Natural killer cell (primary cell): Measurements from ENCODE around the gene SETD3. TPM values are rescaled to one million over a fixed set of nuclear protein-coding genes. Genes with fewer than 3 reads are reported as not detected.

Source experiments
- ATAC-seq, 3 donors: fragments of 150-1000 bp in 2 of 3; fragments of 200-7000 bp in 1 of 3; cut with Tn5 transposase; 1 replicate in 1 of 3; 2 replicates in 2 of 3; pipeline ENCODE4 v1.10.0; 2021; ENCODE audit warnings: mild to moderate bottlenecking in 2 of 3, moderate library complexity in 2 of 3
- DNase-seq, 2 donors: peaks; one replicate each; pipeline versions ENCODE4 v3.0.0 to v3.0.0-alpha.2; 2013 to 2021; ENCODE audit warnings: mixed read lengths in 1 of 2
- H3K27ac ChIP-seq: one replicate; pipeline ENCODE4 v1.5.1; 2013; ENCODE audit warnings: mild to moderate bottlenecking, low read length
- H3K27me3 ChIP-seq: one replicate; pipeline ENCODE4 v1.6.1; 2013; ENCODE audit warnings: low read length; ENCODE audit not compliant: control insufficient read depth, insufficient read depth
- H3K36me3 ChIP-seq: one replicate; pipeline ENCODE4 v1.6.1; 2013; ENCODE audit warnings: low read length; ENCODE audit not compliant: control insufficient read depth, insufficient read depth
- H3K4me1 ChIP-seq: one replicate; pipeline ENCODE4 v1.6.1; 2013; ENCODE audit warnings: low read length; ENCODE audit not compliant: control insufficient read depth, insufficient read depth
- H3K4me3 ChIP-seq: one replicate; pipeline ENCODE4 v1.5.1; 2013; ENCODE audit warnings: low read length
- H3K9me3 ChIP-seq: one replicate; pipeline ENCODE4 v1.6.1; 2013; ENCODE audit warnings: low read length; ENCODE audit not compliant: control insufficient read depth, insufficient read depth
- H3K27ac Mint-ChIP-seq, 2 donors: one replicate each; pipeline ENCODE4 v1.8.0; 2022; ENCODE audit warnings: mild to moderate bottlenecking in 2 of 2, mixed read lengths in 2 of 2, moderate library complexity in 1 of 2
- H3K27me3 Mint-ChIP-seq, 2 donors: one replicate each; pipeline ENCODE4 v1.8.0; 2022; ENCODE audit warnings: low read depth in 2 of 2, mixed read lengths in 2 of 2
- H3K36me3 Mint-ChIP-seq: one replicate; pipeline ENCODE4 v1.8.0; 2022; ENCODE audit warnings: mixed read lengths
- H3K4me1 Mint-ChIP-seq, 2 donors: one replicate each; pipeline ENCODE4 v1.8.0; 2022; ENCODE audit warnings: mixed read lengths in 2 of 2
- H3K4me3 Mint-ChIP-seq: one replicate; pipeline ENCODE4 v1.8.0; 2022; ENCODE audit warnings: mild to moderate bottlenecking, moderate library complexity, mixed read lengths
- H3K9me3 Mint-ChIP-seq, 2 donors: one replicate each; pipeline ENCODE4 v1.8.0; 2022; ENCODE audit warnings: mixed read lengths in 2 of 2
- CTCF ChIP-seq: fragments of 200-600 bp; IDR thresholded peaks from one replicate; pipeline ENCODE4 v1.8.0; 2022; ENCODE audit warnings: antibody characterized with exemption
- WGBS: methylation state at CpG from one replicate; pipeline ENCODE4 v1.1.7; 2013; ENCODE audit warnings: missing lambda C conversion rate; ENCODE audit not compliant: insufficient coverage; 5-methylcytosine and 5-hydroxymethylcytosine counted together
- intact Hi-C: fragments of 100-400 bp; cut with micrococcal nuclease; formaldehyde crosslinking; loops from one replicate; pipeline ENCODE4 v1.14.2; 2022
- total RNA-seq, 4 donors: library from RNA; stranded (reverse); fragments of 120-200 nt in 1 of 4; gene quantifications; one replicate each; pipeline versions ENCODE4 v1.2.3 to v1.2.4, GENCODE V29; 2013 to 2022

SETD3 gene
- total RNA-seq, 3 donors from 2014 or later (not counting 1 experiment from before 2014, with no cell fraction given), result 111 to 160 (median 137) TPM

GRCh38 chr14:99506276-99506675 lies 25.6 kb upstream of the SETD3 start:
- Histone ChIP-seq H3K27me3 (no peaks in the 10 kb centered on the region), H3K4me3 (no peak overlapping the region), H3K27ac (no peak overlapping the region), H3K36me3 (peaks cover 89% of the 10 kb centered on the region), H3K4me1 (no peaks in the 10 kb centered on the region), H3K9me3 (no peaks in the 10 kb centered on the region)
- H3K36me3 Mint-ChIP-seq, result peaks cover 27% of the 10 kb centered on the region
- DNase-seq (no peak), ATAC-seq (no peak)
- WGBS, result 95% methylated on average over 6 of the region's 6 CpGs
- H3K9me3 Mint-ChIP-seq, result no peaks in the 10 kb centered on the region
- intact Hi-C loops, result no loop called here
- H3K4me1 Mint-ChIP-seq, result no peaks in the 10 kb centered on the region
- H3K27ac Mint-ChIP-seq, result no peak overlapping the region
- H3K27me3 Mint-ChIP-seq, result no peaks in the 10 kb centered on the region
- no peak overlapping the region for H3K4me3 Mint-ChIP-seq
- no peak for TF ChIP-seq CTCF

- Histone ChIP-seq H3K4me1 (no peaks in the 10 kb centered on the region), H3K27ac (no peak overlapping the region), H3K27me3 (no peaks in the 10 kb centered on the region), H3K9me3 (no peaks in the 10 kb centered on the region), H3K36me3 (peaks cover 96% of the 10 kb centered on the region), H3K4me3 (no peak overlapping the region)
- WGBS, result 97% methylated on average over 5 of the region's 5 CpGs
- Mint-ChIP-seq H3K4me1 (no peaks in the 10 kb centered on the region), H3K27me3 (no peaks in the 10 kb centered on the region), H3K4me3 (no peak overlapping the region), H3K27ac (peak overlapping the region in 1 of 2 donors; percentile 8), H3K36me3 (peaks cover 27% of the 10 kb centered on the region), H3K9me3 (no peaks in the 10 kb centered on the region)
- DNase-seq, result no peak
- ATAC-seq, result no peak
- intact Hi-C loops, result no loop called here
- TF ChIP-seq CTCF, result no peak
Observed at GRCh38 chr14:99505089-99505488, 24.4 kb upstream of the SETD3 start.

GRCh38 chr14:99503848-99504453 lies 23.3 kb upstream of the SETD3 start:
- Histone ChIP-seq H3K36me3 (peaks cover 89% of the 10 kb centered on the region), H3K27me3 (no peaks in the 10 kb centered on the region), H3K4me3 (no peak overlapping the region), H3K27ac (no peak overlapping the region), H3K9me3 (no peaks in the 10 kb centered on the region), H3K4me1 (no peaks in the 10 kb centered on the region)
- DNase-seq (no peak), ATAC-seq (no peak)
- Mint-ChIP-seq H3K4me1 (no peaks in the 10 kb centered on the region), H3K9me3 (no peaks in the 10 kb centered on the region), H3K4me3 (no peak overlapping the region), H3K36me3 (peaks cover 27% of the 10 kb centered on the region), H3K27me3 (no peaks in the 10 kb centered on the region), H3K27ac (no peak overlapping the region)
- intact Hi-C loops, result no loop called here
- no peak for TF ChIP-seq CTCF
- WGBS, result 97% methylated on average over 4 of the region's 4 CpGs

- Mint-ChIP-seq H3K4me1 (peaks cover 0 to 5% of the 10 kb centered on the region in 2 donors), H3K27me3 (no peaks in the 10 kb centered on the region), H3K4me3 (no peak overlapping the region), H3K36me3 (peaks cover 27% of the 10 kb centered on the region), H3K27ac (no peak overlapping the region), H3K9me3 (no peaks in the 10 kb centered on the region)
- no peak for TF ChIP-seq CTCF
- H3K36me3 ChIP-seq, result peaks cover 87% of the 10 kb centered on the region
- 97% methylated on average over 14 of the region's 14 CpGs for WGBS
- H3K27me3 ChIP-seq, result no peaks in the 10 kb centered on the region
- no peak overlapping the region for H3K27ac ChIP-seq
- H3K4me3 ChIP-seq, result no peak overlapping the region
- no peak for ATAC-seq
- H3K4me1 ChIP-seq, result no peaks in the 10 kb centered on the region
- intact Hi-C loops, result no loop called here
- no peaks in the 10 kb centered on the region for H3K9me3 ChIP-seq
- DNase-seq, result no peak
Observed at GRCh38 chr14:99502989-99503421, 22.3 kb upstream of the SETD3 start.
